Nephron progenitor cell (in vitro differentiated cells): ENCODE measurements around the gene DBP.
"Not testable (repeated sequence)": the region's sequence is repeated elsewhere in the genome, so short reads cannot be mapped to it uniquely, and the experiment has no call there.

Experiments
- DNase-seq: peaks from one replicate; pipeline ENCODE4 v3.0.0; 2021
- H3K27ac Mint-ChIP-seq: 2 replicates; pipeline ENCODE4 v1.8.0; 2021; ENCODE audit warnings: mild to moderate bottlenecking, moderate library complexity, mixed read lengths
- H3K27me3 Mint-ChIP-seq: 2 replicates; pipeline ENCODE4 v1.8.0; 2021; ENCODE audit warnings: mild to moderate bottlenecking, low read depth, mixed read lengths; ENCODE audit not compliant: poor library complexity
- H3K36me3 Mint-ChIP-seq: 2 replicates; pipeline ENCODE4 v1.8.0; 2021; ENCODE audit warnings: low read depth, mixed read lengths
- H3K4me1 Mint-ChIP-seq: 2 replicates; pipeline ENCODE4 v1.8.0; 2021; ENCODE audit warnings: mixed read lengths
- H3K4me3 Mint-ChIP-seq: 2 replicates; pipeline ENCODE4 v1.8.0; 2021; ENCODE audit warnings: mild to moderate bottlenecking, moderate library complexity, mixed read lengths
- H3K9me3 Mint-ChIP-seq: 2 replicates; pipeline ENCODE4 v1.8.0; 2021; ENCODE audit warnings: mild to moderate bottlenecking, moderate library complexity, mixed read lengths
- CTCF ChIP-seq: fragments of 200-600 bp; sonication (generic); IDR thresholded peaks from 2 replicates; pipeline ENCODE4 v1.5.0; 2021; ENCODE audit warnings: antibody characterized with exemption

DBP gene, protein sequence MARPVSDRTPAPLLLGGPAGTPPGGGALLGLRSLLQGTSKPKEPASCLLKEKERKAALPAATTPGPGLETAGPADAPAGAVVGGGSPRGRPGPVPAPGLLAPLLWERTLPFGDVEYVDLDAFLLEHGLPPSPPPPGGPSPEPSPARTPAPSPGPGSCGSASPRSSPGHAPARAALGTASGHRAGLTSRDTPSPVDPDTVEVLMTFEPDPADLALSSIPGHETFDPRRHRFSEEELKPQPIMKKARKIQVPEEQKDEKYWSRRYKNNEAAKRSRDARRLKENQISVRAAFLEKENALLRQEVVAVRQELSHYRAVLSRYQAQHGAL

GRCh38 chr19:48636859-48637448, at the start of gene DBP:
DBP (minus strand) TSS chr19:48637379; CDS start chr19:48636994, 385 bp downstream.
- Mint-ChIP-seq H3K36me3 (peaks cover 12% of the 10 kb centered on the region), H3K9me3 (no peaks in the 10 kb centered on the region), H3K4me3 (peak within 1 kb of the TSS; percentile 92), H3K27me3 (peaks cover 6% of the 10 kb centered on the region), H3K27ac (peak within 1 kb of the TSS; percentile 97), H3K4me1 (peaks cover 61% of the 10 kb centered on the region)
- DNase-seq = peak; percentile 56
- no peak for TF ChIP-seq CTCF

DNA sequence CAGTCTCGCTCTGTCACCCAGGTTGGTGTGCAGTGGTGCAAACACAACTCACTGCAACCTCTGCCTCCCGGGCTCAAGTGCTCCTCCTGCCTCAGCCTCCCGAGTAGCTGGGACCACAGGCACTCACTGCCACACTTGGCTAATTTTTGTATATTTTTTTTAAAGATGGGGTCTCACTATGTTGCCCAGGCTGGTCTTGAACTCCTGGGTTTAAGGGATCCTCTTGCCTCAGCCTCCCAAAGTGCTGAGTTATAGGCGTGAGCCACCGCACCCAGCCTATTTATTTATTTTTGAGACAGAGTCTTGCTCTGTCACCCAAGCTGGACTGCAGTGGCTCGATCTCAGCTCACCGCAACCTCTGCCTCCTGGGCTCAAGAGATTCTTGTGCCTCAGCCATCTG, 49.5 kb upstream of the DBP start:
- not testable (repeated sequence) for H3K36me3 Mint-ChIP-seq, H3K9me3 Mint-ChIP-seq, H3K4me3 Mint-ChIP-seq, DNase-seq, H3K27ac Mint-ChIP-seq, H3K4me1 Mint-ChIP-seq, H3K27me3 Mint-ChIP-seq

GRCh38 chr19:48686088-48686487, 48.9 kb upstream of the DBP start:
- Mint-ChIP-seq H3K4me3 (no peak overlapping the region), H3K27me3 (peaks cover 9% of the 10 kb centered on the region), H3K9me3 (no peaks in the 10 kb centered on the region), H3K36me3 (no peaks in the 10 kb centered on the region), H3K27ac (no peak overlapping the region), H3K4me1 (peaks cover 9% of the 10 kb centered on the region)
- no peak for DNase-seq
- no peak for TF ChIP-seq CTCF

DNA sequence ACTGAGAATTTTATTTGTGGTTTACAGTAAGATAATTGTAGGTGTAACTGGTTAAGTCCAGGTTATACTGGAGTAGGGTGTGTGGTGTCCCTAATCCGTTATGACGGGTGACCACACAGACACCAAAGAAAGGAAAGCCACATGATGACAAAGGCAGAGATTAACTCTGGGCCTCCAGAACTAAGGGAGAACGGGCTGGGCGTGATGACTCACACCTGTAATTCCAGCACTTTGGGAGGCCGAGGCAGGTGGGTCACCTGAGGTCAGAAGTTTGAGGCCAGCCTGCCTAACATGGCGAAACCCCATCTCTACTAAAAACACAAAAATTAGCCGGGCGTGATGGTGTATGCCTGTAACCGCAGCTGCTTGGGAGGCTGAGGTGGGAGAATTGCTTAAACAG, 48.4 kb upstream of the DBP start:
- peaks cover 9% of the 10 kb centered on the region for H3K4me1 Mint-ChIP-seq
- H3K27me3 Mint-ChIP-seq = peaks cover 9% of the 10 kb centered on the region
- H3K9me3 Mint-ChIP-seq = no peaks in the 10 kb centered on the region
- H3K36me3 Mint-ChIP-seq = no peaks in the 10 kb centered on the region
- H3K4me3 Mint-ChIP-seq = no peak overlapping the region
- no peak for DNase-seq
- TF ChIP-seq CTCF = no peak
- H3K27ac Mint-ChIP-seq = no peak overlapping the region

DNA sequence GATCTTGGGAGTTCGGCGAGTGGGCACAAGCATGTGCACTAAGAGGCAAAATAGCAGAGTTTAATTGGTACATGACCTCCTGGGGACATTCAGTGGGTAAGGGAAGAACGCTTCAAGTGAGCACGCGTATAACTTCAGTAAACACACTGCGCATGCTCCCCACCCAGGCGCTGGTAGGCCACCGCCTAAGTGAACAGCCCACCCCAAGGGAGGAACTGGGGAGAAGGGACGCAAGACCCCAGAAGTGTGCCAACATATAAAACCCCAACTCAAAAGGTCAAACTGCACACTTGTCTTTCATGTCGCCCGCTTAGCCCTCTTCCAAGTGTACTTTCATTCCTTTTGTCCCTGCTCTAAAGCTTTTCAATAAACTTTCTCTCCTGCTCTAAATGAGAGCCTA, 46.2 kb upstream of the DBP start:
- H3K4me1 Mint-ChIP-seq = peaks cover 9% of the 10 kb centered on the region
- TF ChIP-seq CTCF = no peak
- no peaks in the 10 kb centered on the region for H3K9me3 Mint-ChIP-seq
- H3K36me3 Mint-ChIP-seq = no peaks in the 10 kb centered on the region
- peaks cover 9% of the 10 kb centered on the region for H3K27me3 Mint-ChIP-seq
- DNase-seq = no peak
- H3K4me3 Mint-ChIP-seq = no peak overlapping the region
- no peak overlapping the region for H3K27ac Mint-ChIP-seq

DNA sequence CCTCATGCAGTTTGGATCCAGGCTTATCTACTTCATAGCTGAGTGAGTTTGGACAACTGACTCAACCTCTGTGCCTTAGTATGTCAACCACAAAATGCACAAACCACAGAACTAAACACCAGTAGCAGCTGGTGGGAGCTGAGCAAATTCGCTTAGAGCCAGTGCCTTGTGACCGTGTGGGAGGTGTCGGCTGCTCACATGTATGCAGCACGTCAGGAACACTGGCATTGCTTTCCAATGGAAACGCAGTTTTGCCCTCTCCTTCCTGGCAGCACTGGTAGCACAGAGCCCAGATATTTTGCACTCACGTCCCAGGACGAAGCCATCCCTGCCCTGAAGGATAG, 43.9 kb upstream of the DBP start:
- no peak for DNase-seq

More for the DNA sequence above, 43.9 kb upstream of the DBP start:
- Mint-ChIP-seq H3K27me3 (peaks cover 12% of the 10 kb centered on the region), H3K4me1 (peaks cover 9% of the 10 kb centered on the region), H3K36me3 (no peaks in the 10 kb centered on the region), H3K9me3 (no peaks in the 10 kb centered on the region), H3K27ac (no peak overlapping the region), H3K4me3 (no peak overlapping the region)
- no peak for TF ChIP-seq CTCF
